ENCODE measurements around the gene GALNT5.
"Not testable (repeated sequence)": the region's sequence is repeated elsewhere in the genome, so short reads cannot be mapped to it uniquely, and the experiment has no call there.

Gene GALNT5

DNA sequence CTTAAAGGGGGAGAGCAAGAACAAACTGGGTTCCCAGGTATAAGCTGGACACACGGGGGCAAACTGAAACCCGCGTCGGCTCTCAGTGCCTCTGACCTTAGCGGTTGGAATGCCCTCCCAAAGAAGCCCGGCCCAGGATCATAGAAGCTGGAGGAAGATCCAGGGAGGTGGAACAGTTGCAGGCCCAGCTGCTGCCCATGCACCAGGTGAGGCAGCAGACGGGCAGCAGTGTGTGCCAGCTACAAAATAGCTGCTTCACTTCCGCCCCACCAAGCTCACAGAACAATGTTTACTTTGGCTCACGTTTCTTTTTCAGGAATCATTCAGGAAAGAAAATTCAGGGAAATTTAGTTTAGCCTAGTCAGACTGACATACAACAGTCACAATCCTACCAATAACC, 72.0 kb downstream of the GALNT5 start:
- DNase-seq: no peak

DNA sequence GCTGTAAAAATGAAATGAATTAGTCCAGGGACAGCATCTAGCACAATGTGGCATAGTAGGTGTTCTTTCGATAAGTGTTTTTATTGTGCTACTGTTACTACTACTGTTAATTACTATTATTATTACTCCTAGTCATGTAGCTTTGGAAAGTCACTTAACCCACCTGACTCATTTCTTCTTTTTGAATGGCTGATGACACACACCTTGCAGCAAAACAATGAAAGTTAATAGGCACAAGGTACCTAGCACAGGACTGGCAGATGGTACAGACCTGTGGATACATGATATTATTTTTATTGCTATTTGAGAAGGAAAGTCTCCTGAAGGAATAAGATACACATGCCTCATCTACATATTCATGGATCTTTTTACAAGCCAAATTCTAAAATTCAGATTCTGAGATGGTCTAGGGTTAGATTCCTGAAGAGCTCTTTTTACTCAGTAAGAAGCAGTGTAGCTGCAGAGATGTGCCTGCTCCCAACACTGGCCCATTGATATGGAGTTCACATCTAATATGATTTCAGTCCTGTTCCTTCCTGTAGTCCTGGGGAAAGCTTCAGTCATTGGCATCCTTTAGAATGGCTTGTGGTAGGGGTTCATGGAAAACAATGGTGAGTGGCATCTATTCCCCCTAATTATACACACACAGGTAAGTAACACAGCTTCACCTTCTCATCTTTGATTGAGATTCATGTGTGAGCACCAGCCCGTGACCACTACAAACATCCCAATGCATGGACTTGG, 76.0 kb downstream of the GALNT5 start:
- no peak for DNase-seq

- DNase-seq: no peak
Observed at GRCh38 chr2:157334335-157334734, 76.8 kb downstream of the GALNT5 start.

- no peak for DNase-seq
Observed at GRCh38 chr2:157334797-157335196, 77.3 kb downstream of the GALNT5 start.

DNA sequence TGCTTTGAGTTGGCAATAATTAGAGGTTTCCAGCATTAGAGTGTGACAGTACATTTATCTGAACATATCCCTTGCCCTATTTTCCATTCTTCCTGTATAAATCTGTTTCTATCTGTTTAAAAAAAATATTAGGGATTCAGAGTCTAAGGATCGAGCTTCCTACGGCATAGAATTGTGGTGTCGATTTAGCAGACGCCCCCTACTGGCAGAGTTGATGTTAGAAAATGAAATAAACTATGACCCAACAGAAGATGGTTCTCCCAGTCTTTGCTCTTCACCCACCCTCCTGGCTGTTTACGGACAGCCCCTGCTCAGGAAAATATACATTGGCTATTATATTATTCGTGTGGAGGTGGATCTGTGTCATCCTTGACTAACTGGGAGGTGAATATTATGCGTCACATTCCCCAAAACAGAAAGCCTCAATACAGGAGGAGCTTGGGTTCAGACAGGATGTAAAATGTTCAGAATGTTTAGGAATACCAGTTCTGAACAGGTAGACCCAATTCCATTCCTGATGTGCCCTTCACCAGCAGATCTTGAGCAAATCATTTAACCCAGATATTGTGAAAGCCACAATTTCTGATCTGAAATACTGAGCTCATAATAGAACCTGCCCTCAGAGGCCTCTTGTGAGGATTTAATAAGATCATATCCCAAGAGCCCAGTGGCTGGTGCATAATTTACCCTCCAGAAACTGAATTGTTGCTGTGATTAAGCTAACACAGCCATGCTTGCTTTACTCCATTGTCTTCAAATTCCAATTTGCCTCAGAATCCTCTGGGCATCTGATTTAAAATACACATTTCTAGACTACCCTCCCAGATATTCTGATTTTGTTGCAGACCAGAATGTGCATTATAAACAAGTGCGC, 78.9 kb downstream of the GALNT5 start:
- peak; percentile 37 to 52 for DNase-seq

DNA sequence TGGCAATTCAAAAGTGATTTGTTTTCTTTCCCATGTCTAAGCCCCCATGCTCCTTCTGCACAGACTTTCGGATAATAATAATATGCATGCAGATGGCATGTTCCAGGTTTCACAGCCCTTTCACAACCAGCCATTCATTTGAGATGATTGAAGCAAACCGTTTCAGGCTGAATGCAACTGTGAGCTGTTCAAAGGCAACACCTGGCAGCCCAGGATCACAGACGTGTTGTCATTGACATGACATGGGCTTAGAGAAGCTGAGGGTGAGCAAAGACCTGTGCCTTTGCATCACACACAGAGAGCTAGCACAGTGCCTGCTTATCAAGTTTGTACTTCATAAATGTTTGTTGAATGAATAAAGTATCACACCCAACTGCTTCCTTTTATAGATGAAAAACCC, 80.5 kb downstream of the GALNT5 start:
- DNase-seq: no peak

DNA sequence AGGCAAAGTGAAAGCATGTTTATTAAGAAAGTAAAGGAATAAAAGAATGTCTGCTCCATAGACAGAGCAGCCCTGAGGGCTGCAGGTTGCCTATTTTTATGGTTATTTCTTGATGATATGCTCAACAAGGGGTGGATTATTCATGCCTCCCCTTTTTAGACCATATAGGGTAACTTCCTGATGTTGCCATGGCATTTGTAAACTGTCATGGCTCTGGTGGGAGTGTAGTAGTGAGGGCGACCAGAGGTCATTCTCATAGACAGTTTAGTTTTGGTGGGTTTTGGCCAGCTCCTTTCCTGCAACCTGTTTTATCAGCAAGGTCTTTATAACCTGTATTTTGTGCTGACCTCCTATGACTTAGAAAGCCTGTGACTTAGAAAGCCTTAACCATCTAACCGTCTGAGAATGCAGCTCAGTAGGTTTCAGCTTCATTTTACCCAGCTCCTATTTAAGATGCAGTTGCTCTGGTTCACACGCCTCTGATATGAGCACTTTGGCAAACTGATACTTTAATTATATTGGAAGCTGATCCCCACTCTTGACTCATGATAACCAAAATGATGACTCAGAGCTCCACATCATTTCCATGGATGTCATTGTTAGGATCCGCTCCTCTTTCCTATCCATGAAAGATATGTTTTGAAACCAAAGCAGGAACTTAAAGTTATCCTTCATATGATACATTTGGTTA, 82.6 kb downstream of the GALNT5 start:
- DNase-seq: no peak

GRCh38 chr2:157341381-157341780, 83.9 kb downstream of the GALNT5 start:
- not testable (repeated sequence) for DNase-seq

- no peak for DNase-seq
Observed at GRCh38 chr2:157345647-157346389, 88.3 kb downstream of the GALNT5 start.

DNA sequence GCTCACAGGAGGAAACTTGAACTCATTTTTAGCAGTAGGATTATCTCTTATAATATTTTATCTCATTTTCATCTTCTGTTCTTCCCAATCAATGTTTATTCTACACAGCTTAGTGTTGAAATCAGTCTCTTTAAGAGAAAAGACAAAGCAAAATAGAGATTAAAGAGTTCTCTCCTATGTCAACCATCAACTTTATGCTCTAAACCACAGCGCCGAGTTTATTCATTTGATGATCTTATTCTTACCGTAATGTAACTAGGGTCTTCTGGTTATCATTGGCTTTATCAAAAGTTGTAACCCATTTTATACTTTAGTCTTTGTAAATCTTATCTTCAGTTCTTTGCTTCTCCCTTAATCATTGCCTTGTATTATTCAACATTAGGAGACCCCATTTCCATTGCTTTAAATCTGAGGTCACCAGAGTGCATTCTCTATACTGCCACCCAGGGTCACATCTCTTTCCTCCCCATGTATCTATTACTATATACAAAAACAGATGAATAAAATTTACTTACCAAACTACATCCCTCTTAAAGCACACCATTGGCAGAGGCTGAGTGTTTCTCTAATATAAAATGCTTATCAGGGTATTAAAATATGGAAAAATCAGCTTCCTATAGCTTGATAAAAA, 90.9 kb downstream of the GALNT5 start:
- DNase-seq: no peak

- no peak for DNase-seq
Observed at GRCh38 chr2:157349949-157350515, 92.5 kb downstream of the GALNT5 start.

- no peak for DNase-seq
Observed at GRCh38 chr2:157355618-157356017, 98.1 kb downstream of the GALNT5 start.

DNA sequence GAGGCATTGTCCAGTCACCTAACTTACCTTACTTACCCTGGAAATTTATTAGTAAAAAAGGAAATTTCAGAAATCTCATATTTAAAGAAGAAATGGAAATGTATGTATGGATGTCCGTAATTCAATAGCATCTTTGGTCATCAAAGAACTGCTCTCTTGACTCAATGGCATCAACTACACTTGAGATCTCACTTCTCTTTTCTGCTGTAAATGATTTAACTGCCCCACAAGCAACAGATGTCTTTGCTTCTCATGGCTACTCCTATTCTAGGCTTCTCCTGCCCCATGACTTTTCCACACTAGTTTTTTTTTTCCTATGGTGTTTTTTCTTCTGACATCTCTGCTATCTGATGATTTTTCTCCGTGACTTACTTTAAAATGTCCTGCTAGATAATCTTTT, 102.1 kb downstream of the GALNT5 start:
- no peak for DNase-seq

- DNase-seq: no peak
Observed at GRCh38 chr2:157361526-157361925, 104.0 kb downstream of the GALNT5 start.

DNA sequence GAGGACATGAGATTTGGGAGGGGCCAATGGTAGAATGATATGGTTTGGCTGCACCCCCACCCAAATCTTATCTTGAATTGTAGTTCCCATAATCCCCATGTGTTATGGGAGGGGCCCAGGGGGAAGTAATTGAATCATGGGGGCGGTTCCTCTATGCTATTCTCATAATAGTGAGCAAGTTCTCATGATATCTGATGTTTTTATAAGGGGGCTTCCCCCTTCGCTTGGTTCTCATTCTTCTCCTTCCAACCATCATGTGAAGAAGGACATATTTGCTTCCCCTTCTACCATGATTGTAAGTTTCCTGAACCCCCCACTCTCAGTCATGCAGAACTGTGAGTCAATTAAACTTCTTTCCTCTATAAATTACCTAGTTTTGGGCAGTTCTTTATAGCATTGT, 105.1 kb downstream of the GALNT5 start:
- DNase-seq: no peak

DNA sequence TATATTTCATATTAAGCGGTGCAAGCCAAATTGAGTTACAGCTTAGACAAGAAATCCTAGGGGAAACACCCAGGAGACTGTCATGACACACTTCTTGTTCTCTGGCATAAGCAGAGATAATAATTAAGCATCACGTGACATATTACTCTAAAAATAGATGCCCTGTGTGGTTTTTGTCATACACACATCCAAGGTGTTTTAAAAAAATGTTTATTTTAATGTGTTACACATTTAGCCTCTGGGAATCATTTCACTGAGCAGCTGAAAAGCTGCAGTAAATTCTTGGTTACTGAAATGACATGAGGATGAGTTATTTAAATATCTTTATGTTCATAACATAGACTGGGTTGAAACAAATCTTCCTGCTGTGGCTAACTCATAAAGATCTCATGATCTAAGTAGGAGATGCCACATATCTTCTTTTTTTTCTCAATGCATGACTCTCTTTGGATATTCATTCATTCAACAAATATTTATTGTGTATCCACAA, 106.2 kb downstream of the GALNT5 start:
- no peak for DNase-seq

Data from activated T-cell treated with anti-CD3 and anti-CD28 coated beads, Interleukin-2, amount 50 U/mL, for 48 hours (primary cell).